ENCODE data around the gene FBF1.

Gene FBF1

DNA sequence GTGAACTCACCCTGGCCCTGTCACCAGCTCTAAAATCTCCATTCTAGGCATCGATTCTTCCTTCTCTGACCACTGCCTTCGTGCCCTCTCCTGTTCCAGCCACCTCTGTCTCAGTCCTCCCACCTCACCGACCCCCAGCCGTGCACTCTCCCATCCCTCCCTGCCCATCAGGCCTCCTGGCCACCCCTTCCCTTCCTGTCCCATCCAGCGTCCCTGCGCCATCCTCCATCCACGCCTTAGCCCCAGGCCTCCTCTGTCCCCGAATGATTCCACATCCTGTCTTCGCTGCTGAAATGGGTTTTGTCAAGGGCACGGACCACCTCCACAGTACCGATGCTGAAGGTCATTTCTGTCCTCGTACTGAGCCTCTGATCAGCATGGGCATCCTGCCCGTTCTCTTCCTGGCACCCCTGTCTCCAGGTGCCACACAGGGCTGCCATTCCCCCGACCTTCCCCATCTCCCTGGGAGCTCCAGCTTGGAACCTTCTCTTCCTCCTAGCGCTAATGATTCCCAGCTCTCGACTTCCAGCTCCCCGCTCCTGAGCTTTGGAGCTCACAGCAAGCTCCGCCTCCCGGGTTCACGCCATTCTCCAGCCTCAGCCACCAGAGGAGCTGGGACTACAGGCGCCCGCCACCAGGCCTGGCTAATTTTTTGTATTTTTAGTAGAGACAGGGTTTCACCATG, 46.7 kb downstream of the FBF1 start:
- Histone ChIP-seq H3K4me2 (ENCODE audit: low read length) (no peak overlapping the region), H4K20me1 (ENCODE audit: control insufficient read depth, insufficient read depth, low read depth, low read length) (no peaks in the 10 kb centered on the region)

DNA sequence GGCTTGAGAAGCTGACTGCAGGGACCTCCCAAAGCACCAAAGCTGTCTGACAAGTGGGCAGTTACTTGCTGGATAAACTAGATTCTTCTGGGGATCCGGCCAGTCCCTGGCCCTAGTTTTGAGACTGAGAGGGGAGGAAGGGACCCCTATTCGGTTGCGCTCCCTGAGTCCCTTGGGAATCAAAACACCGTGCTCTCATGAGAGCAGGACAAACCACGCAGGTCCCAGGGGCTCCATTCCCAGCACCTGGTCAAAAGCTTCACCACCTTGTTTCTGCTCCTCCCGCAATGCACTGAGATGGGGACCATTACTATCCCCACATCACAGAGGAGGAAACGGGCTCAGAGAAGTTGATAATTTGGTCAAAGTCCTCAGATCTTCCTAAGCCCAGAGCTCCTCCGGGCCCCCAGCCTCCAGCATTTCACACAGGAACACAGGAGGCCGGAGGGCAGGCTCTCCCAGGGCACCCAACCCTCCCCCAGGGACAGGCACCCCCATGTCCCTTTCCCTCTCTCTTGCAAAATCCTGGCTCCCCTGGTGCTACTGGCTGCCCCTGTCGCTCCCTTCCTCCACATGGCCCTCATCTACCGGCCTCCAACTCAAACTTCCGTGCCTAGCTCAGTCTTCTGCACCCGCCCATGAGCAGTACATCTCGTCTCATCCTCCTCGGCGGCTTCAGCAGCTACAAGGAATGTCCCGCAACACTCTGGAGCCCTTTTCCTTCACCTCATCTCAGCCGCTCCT, 47.4 kb downstream of the FBF1 start:
- Histone ChIP-seq H3K4me3 (ENCODE audit: low read length) (no peak overlapping the region), H3K27ac (ENCODE audit: low read depth, low read length) (no peak overlapping the region), H3K4me1 (ENCODE audit: control insufficient read depth, low read length) (peaks cover 18% of the 10 kb centered on the region), H3K36me3 (ENCODE audit: control insufficient read depth, low read length) (peaks cover 58% of the 10 kb centered on the region), H4K20me1 (ENCODE audit: control insufficient read depth, insufficient read depth, low read depth, low read length) (no peaks in the 10 kb centered on the region), H3K79me2 (ENCODE audit: control insufficient read depth, low read length) (peaks cover 38% of the 10 kb centered on the region), H3K27me3 (ENCODE audit: control insufficient read depth, low read length) (no peaks in the 10 kb centered on the region), H3K4me2 (ENCODE audit: low read length) (no peak overlapping the region), H3K9me3 (ENCODE audit: control insufficient read depth, insufficient read depth, low read length) (no peaks in the 10 kb centered on the region), H3K9me2 (replicated peaks; ENCODE audit: control insufficient read depth, low read length) (no peaks in the 10 kb centered on the region), H3F3A (ENCODE audit: control insufficient read depth, insufficient read depth) (peaks cover 14% of the 10 kb centered on the region)
- TF ChIP-seq, protein P1, sequence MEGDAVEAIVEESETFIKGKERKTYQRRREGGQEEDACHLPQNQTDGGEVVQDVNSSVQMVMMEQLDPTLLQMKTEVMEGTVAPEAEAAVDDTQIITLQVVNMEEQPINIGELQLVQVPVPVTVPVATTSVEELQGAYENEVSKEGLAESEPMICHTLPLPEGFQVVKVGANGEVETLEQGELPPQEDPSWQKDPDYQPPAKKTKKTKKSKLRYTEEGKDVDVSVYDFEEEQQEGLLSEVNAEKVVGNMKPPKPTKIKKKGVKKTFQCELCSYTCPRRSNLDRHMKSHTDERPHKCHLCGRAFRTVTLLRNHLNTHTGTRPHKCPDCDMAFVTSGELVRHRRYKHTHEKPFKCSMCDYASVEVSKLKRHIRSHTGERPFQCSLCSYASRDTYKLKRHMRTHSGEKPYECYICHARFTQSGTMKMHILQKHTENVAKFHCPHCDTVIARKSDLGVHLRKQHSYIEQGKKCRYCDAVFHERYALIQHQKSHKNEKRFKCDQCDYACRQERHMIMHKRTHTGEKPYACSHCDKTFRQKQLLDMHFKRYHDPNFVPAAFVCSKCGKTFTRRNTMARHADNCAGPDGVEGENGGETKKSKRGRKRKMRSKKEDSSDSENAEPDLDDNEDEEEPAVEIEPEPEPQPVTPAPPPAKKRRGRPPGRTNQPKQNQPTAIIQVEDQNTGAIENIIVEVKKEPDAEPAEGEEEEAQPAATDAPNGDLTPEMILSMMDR (IDR thresholded peaks at IDR 0.05; ENCODE audit: low read depth, low read length, poor library complexity, severe bottlenecking): no peak
- TF ChIP-seq EZH2phosphoT487 (IDR thresholded peaks at IDR 0.05; ENCODE audit: borderline replicate concordance, low read length): no peak

More for the DNA sequence above, 46.7 kb downstream of the FBF1 start:
- H3K36me3 ChIP-seq (ENCODE audit: control insufficient read depth, low read length): peaks cover 65% of the 10 kb centered on the region
- H3K9me2 ChIP-seq (replicated peaks; ENCODE audit: control insufficient read depth, low read length): no peaks in the 10 kb centered on the region
- H3K79me2 ChIP-seq (ENCODE audit: control insufficient read depth, low read length): peaks cover 38% of the 10 kb centered on the region
- peaks cover 14% of the 10 kb centered on the region for H3F3A ChIP-seq (ENCODE audit: control insufficient read depth, insufficient read depth)
- H3K27ac ChIP-seq (ENCODE audit: low read depth, low read length): no peak overlapping the region
- H3K9me3 ChIP-seq (ENCODE audit: control insufficient read depth, insufficient read depth, low read length): no peaks in the 10 kb centered on the region
- no peak overlapping the region for H3K4me3 ChIP-seq (ENCODE audit: low read length)
- peaks cover 18% of the 10 kb centered on the region for H3K4me1 ChIP-seq (ENCODE audit: control insufficient read depth, low read length)
- TF ChIP-seq, protein P1 (IDR thresholded peaks at IDR 0.05; ENCODE audit: low read depth, low read length, poor library complexity, severe bottlenecking): no peak
- no peak for TF ChIP-seq EZH2phosphoT487 (IDR thresholded peaks at IDR 0.05; ENCODE audit: borderline replicate concordance, low read length)
- no peaks in the 10 kb centered on the region for H3K27me3 ChIP-seq (ENCODE audit: control insufficient read depth, low read length)

DNA sequence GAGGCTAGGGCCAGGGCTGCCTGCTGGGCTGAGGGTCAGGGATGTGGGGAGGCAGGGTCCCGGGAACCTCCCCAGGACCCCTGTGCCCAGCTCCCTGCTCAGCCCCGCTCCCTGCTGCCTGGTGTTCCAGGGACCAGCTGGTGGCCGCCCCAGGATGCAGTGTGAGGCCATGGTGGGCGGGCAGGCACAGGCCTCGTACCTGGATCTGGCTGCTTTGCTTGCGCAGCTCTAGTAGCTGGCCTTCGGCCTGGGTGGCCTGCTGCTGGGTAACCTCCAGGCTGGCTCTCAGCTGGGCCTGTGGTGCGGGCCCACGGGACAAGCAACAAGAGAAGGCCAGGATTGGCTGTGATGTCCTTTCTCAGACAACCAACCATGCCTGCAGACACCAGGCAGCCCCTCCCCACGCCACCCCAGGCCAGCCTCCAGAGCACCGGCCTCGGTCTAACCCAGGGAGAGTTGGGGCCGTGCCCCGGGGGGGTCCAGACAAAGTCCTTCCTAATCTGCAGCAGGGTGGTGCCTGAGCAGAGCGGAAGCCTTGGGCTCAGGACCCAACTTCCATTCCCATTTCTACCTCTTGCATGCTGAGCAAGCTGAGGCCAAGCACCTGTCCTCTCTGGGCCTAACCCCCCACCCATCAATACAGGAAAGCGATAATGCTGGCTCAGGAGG, 48.2 kb downstream of the FBF1 start:
- H3F3A ChIP-seq (ENCODE audit: control insufficient read depth, insufficient read depth): peaks cover 10% of the 10 kb centered on the region
- H3K27ac ChIP-seq (ENCODE audit: low read depth, low read length): no peak overlapping the region
- no peak overlapping the region for H3K4me3 ChIP-seq (ENCODE audit: low read length)
- peaks cover 51% of the 10 kb centered on the region for H3K36me3 ChIP-seq (ENCODE audit: control insufficient read depth, low read length)
- no peaks in the 10 kb centered on the region for H3K9me3 ChIP-seq (ENCODE audit: control insufficient read depth, insufficient read depth, low read length)
- H3K9me2 ChIP-seq (replicated peaks; ENCODE audit: control insufficient read depth, low read length): no peaks in the 10 kb centered on the region
- H3K79me2 ChIP-seq (ENCODE audit: control insufficient read depth, low read length): peaks cover 38% of the 10 kb centered on the region
- no peak overlapping the region for H3K4me2 ChIP-seq (ENCODE audit: low read length)
- peaks cover 18% of the 10 kb centered on the region for H3K4me1 ChIP-seq (ENCODE audit: control insufficient read depth, low read length)
- no peaks in the 10 kb centered on the region for H3K27me3 ChIP-seq (ENCODE audit: control insufficient read depth, low read length)
- TF ChIP-seq EZH2phosphoT487 (IDR thresholded peaks at IDR 0.05; ENCODE audit: borderline replicate concordance, low read length): no peak
- TF ChIP-seq, protein P1 (IDR thresholded peaks at IDR 0.05; ENCODE audit: low read depth, low read length, poor library complexity, severe bottlenecking): no peak
- H4K20me1 ChIP-seq (ENCODE audit: control insufficient read depth, insufficient read depth, low read depth, low read length): no peaks in the 10 kb centered on the region
